HG03175 (cell line): Measurements from ENCODE around the gene CXCL6.

ENCODE experiments used
- ATAC-seq: cut with Tn5 transposase; IDR thresholded peaks from one replicate; pipeline ENCODE4 v1.9.1; 2021; ENCODE audit warnings: mild to moderate bottlenecking, moderate library complexity; ENCODE audit not compliant: unreplicated experiment

CXCL6 gene

DNA sequence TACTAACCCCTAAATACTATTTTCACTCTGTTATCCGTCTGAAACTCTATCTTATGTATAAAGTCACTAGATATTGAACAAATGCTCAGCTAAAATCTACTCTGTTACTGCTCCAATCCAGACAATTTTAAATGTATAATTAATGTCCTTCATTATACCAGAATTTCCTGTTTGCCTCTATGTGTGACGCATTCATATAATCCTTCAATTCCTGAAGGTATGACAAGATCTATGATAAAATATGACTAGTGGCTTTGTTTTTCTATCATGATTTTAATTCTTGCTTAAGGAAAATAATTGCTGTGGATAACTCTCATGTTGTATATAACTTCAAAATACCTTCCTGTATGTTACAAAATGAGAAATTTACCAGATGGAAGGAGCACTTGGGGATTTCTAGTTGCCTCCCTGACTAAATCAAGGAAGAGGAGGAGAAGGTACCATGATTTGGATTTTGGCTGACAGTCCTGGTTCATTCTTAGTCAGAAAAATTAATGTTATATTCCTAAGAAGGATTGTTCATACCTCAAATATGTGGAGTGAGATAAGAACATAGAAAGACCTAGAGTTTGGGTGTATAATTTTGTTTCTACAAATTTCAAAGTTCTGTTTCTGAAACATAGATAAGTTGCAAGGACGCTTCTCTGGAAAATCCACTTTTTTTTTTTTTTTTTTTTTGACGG is 4.9 kb downstream of the CXCL6 start:
- ATAC-seq = no peak

DNA sequence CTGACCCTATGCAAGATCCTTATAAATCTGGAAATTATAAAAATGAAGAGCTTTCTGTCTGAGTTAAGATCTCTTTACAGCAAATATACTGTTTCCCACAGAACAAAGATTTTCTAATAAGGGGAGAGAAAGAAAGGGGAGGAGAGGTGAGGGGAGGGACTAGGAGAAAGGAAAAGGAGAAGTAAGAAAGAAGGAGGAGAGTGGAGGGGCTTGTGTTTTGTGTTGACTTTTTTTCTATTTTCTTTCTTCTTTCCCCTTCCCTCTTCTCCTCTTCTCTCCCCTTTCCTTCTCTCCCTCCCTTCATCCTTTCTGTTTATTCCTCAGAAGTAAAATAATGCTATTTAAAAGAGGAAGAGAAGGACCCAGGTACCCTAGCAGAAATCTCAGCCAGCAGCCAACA is 6.2 kb downstream of the CXCL6 start:
- no peak for ATAC-seq

DNA sequence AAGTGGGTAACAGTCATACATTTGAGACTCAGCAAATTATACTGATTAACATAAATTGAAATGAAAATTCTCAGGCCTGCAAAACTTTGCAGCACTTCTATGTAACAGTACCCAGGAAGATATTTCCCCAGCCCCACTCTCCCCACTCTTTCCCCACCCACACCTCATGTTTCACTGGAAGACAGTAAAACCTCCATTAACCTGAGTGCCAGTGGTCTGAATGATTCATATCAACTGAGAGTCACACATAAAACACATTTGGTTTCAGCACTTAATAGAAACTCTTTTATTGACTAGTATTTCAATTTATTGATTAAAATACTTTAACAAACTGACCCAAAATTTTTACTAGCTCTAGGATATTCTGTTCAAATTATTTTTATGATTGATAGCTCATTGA is 6.9 kb downstream of the CXCL6 start:
- ATAC-seq = no peak

DNA sequence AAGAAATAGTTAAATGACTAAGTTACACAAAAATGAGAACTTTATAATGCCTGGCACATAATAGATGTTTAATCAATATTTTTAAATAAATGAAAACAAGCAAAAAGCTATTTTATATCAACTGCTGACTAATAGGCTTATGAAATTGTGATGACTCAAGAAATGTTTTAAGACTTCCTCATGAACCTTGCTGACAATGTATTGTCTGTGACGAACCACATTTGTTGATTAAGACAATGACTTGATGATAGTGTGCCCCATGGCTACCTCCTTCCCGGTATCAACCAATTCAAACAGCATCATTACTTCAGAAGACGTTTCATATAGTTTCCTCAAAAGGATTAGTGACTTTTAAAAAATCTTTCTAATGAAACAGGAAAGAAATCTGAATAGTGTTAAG is 7.9 kb downstream of the CXCL6 start:
- ATAC-seq = no peak

- no peak for ATAC-seq
These were observed 8.3 kb downstream of the CXCL6 start for GRCh38 chr4:73844806-73845205.

GRCh38 chr4:73847526-73848182 is 11.2 kb downstream of the CXCL6 start:
- ATAC-seq = no peak

DNA sequence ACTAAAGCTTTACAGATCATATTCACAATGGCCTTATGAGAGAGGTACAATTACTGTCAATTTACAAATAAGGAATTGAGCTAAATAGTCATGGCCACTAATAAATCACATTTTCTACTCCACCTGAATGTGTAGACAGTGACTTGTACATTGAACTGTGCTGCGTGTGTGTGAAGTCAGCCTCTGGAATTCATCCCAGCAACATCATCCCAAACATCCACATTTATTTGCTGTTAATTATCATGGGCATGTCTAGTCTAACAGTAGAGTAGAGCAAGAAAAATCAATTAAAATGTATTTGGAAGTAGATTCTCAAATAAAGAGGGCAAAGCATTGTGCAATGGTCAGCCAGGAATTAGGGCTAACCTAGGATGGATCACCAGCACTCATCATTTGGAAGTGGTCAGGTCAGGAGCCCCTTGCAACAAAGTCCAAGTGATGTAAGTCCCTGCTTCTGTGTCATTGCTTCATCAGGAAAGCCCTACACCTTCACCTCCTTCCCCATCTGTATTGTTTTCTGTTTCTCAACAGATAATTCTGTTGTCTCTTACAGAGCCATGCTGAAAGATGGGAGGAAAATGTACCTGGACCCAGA is 11.8 kb downstream of the CXCL6 start:
- no peak for ATAC-seq

GRCh38 chr4:73850261-73850970 is 13.9 kb downstream of the CXCL6 start:
- ATAC-seq = no peak

- ATAC-seq = no peak
These were observed 14.8 kb downstream of the CXCL6 start for GRCh38 chr4:73851293-73851692.

GRCh38 chr4:73852771-73853170 is 16.3 kb downstream of the CXCL6 start:
- ATAC-seq = no peak

- no peak for ATAC-seq
These were observed 16.8 kb downstream of the CXCL6 start, which contains the start of gene PF4V1 for GRCh38 chr4:73853246-73853704. Gene PF4V1 (plus strand): TSS chr4:73853296. CDS start chr4:73853363, 67 bp downstream.

DNA sequence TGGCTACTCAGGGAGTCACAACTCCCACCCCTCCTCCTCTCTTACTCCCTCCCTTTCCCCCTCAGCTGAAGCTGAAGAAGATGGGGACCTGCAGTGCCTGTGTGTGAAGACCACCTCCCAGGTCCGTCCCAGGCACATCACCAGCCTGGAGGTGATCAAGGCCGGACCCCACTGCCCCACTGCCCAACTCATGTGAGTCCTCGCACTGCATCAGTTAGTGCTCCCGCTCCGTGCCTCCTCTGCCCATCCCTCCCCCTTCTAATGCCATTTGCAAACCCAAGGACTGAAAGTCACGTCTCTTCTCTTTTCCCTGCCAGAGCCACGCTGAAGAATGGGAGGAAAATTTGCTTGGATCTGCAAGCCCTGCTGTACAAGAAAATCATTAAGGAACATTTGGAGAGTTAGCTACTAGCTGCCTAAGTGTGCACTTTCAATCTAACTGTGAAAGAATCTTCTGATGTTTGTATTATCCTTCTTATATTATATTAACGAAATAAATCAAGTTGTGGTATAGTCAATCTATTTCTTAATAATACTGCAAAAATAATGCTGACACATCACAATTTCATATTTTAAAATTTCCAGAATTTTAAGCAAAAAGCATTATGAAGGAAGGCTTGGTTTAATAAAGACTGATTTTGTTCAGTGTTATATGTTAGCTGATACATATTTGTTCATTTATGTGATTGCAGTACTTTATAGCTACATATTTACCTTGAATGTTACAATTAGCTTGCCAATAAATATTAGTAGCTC is 17.4 kb downstream of the CXCL6 start:
- no peak for ATAC-seq

DNA sequence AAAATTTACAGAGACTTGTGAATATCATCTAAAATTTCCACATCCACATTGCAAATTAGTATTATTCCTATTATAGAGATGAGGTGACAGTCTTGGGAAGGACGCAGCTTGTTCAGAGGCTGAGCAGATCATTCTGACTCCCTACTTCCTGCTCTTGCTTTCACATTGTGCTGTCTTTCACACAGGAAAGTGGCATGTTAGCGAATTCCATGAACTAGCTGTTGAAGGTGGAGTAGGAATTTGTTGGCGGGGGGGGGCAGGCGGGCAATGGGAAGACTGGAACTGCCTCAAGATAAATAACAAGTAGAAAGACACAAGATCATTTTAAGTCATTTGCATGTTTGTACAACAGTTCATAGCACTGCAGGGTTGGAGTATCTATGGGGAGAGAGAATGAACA is 18.9 kb downstream of the CXCL6 start:
- no peak for ATAC-seq

- no peak for ATAC-seq
These were observed 20.0 kb downstream of the CXCL6 start for GRCh38 chr4:73856518-73856917.

DNA sequence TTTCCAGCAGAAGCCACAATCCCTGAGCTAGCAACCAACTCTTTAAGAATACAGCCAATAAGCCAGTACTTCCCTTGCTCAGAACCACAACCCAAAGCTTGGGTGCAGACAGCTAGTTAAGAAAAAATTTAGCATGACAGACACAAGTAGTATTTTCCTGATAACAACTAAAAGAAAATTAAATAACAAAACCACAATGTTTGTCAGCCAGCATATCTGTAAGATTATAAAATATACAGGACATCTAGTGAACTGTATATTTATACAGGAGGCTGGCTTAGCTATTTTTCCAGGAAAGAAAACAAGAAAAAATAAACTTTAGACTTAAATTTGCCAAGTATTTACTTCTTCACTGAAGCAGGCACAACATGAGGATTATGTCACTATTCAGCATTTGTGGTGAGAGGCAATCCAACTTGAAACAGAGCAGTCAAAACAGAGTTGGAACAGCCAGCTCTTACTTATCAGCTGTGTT is 23.2 kb downstream of the CXCL6 start:
- ATAC-seq = no peak

DNA sequence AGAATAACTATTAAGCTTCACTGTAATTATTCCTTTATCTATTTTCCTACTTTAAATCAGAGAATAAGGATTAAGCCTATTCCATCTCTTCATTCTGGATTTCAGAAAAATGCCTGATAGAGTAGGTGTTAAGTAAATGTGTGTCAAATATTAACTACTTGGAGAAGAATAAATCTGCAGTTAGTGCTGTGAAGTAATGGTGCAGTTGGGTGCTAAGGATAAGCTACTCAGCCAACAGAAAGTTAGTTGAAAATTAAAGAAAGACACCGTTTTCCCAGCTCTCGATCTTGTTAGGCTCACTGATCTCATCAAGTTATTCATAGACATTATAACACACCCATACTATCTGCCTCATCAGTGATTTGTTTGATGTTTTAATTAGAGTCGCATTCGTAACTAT is 23.7 kb downstream of the CXCL6 start:
- ATAC-seq = no peak

DNA sequence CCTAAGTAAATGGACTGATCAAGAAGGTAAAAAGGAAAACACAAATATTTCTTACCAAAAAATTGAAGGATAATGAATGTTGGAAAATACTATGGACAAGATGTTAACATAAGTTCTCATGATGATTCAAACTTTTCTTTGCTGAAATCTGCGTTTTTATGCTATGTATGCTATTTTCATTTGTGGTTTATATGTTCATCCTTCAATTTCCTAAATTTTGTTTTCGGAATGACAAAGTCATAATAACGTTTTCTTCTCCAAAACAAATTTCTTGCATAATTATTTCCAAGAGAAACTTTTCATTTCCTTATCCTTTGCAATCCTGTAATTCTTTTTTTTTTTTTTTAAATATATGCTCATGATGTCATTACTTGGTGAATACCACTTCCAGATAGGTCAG is 24.4 kb downstream of the CXCL6 start:
- ATAC-seq = no peak

GRCh38 chr4:73862322-73862721 is 25.8 kb downstream of the CXCL6 start:
- ATAC-seq = no peak

GRCh38 chr4:73864365-73864764 is 27.9 kb downstream of the CXCL6 start:
- ATAC-seq = no peak

DNA sequence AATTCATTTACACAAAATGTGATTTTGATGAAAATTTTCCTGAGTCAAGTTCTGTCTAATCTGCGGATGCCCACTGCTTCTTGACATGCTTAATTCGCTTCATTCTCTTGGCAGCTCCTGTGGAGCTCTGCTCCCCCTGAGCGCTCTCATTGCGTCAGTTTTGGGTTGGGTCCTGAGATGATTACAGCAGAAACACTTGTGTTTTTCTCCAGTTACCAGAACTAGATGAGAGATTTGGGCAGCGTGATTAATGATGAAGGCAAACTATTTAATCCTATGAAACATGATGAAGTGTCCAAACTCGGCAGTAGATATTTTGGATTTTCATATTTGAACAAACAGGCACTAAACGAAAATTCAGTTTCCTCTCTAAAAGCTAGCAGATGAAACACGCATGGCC is 28.5 kb downstream of the CXCL6 start:
- ATAC-seq = no peak
